Measurements from ENCODE around the gene BARHL1.

Gene BARHL1

GRCh38 chr9:132626285-132626684 lies 43.9 kb downstream of the BARHL1 start:
- no peak for DNase-seq

DNA sequence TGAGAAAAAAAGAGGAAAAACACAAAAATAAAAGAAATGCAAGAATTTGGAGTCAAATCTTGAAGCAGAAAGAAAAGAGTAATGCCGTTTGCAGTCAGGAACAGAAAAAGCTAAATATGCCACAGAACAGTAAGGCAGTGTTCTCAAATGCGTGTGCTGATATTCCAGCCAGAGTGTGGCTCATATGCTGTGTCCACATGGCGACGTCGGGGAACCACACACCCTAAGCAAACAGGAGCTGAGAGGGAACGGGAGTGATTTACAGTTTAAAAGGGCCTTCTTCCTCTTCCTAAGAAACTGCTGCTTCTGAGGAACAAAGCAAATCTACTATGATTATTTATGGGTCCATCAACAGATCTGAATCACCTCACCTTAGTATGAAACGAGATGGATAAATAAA lies 44.7 kb downstream of the BARHL1 start:
- peak; percentile 77 for DNase-seq

- DNase-seq, result no peak
These were observed 45.2 kb downstream of the BARHL1 start for GRCh38 chr9:132627594-132627993.

DNA sequence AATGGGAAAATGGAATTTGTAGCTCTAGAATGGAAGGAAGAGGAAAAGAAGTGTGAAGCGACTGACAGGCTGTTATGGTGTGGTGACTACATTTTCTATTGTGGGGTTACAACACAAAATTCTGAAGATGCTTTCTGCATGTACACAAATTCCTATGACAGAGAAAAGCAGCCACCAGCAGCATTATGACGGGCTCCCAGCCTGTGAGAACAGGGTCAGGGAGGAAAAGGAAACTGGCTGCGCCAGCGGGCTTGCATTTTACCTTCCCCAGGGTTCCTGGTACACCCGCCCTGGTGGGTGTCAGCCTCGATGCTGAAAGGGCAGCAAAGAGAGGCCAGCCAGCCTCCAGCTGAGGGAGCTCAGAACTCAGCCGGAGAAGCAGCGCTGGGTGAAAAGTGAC lies 46.3 kb downstream of the BARHL1 start:
- DNase-seq, result no peak

DNA sequence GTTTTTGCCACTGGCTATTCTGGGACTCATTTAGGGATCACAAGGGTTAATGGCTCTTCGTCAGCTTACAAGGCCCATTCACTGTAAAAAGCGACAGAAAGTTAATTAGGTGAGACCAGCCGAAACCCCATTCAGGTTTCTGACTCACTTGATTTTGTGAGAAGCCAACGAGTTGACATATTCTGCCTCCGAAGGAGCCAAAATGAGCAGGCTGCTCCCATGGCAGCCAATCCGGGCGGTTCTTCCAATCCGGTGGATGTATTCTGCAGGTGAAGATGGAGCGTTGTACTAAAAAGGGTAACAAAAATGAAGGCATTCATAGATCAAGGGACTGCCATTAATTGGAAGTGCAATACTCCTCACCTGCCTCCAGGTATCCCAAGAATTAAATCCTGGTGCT lies 47.7 kb downstream of the BARHL1 start:
- peak; percentile 16 for DNase-seq

GRCh38 chr9:132630811-132631210 lies 48.4 kb downstream of the BARHL1 start:
- peak; percentile 70 for DNase-seq

DNA sequence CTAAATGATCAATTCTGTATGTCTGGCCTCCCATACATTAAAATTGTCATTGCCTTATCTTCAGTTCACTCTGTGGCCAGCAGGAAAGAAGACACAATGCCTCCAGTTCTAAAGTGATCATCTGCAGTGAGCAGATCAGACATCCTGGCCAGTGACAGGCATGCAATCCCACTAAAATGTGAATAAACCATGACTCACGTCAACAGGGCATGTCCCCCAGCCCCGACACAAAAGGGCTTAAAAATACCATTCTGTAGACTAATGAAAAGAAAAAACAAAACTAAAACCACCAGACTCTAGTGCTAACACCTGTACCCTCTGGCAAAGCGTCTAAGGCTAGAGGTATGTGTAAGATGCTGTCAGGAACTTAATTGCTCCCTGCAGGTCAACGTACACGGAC lies 48.9 kb downstream of the BARHL1 start:
- DNase-seq, result peak; percentile 66

DNA sequence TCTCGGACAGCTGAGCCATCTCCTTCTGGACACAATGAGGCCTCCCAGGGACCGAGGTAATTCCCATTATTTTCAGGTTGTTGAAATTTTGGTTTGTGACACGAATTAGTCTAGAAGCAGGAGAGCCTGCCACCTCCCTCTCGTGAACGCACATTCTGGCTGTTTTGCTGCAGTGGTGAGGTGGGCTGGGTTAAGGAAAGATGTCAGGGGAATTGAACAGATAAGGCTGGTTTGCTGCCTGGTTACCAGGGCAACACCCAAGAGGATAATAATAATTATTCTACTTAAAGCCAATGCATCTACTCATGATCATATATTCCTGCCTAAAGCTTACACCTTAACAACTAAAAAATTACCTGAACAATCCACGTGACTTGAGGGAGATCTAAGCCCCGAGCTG lies 49.3 kb downstream of the BARHL1 start:
- DNase-seq, result no peak

- peak; percentile 65 for DNase-seq
These were observed 50.2 kb downstream of the BARHL1 start for GRCh38 chr9:132632413-132633129.

DNA sequence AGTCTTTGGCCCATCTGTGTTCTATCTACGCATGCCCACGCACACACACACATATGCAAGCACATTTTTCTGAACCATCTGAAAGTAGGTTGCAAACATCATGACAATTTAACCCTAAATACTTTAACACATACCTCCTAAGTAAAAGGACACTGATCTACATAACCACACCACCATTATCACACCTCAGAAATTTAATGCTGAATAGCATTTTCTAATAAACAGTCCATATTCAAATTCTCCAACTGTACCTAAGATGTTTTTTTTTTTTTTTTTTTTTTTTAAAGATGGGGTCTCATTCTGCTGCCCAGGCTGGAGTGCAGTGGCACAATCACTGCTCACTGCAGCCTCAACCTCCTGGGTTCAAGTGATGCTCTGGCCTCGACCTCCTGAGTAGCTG lies 51.9 kb downstream of the BARHL1 start:
- DNase-seq, result no peak

- DNase-seq, result peak; percentile 99
These were observed 54.9 kb downstream of the BARHL1 start for GRCh38 chr9:132637351-132637750.

DNA sequence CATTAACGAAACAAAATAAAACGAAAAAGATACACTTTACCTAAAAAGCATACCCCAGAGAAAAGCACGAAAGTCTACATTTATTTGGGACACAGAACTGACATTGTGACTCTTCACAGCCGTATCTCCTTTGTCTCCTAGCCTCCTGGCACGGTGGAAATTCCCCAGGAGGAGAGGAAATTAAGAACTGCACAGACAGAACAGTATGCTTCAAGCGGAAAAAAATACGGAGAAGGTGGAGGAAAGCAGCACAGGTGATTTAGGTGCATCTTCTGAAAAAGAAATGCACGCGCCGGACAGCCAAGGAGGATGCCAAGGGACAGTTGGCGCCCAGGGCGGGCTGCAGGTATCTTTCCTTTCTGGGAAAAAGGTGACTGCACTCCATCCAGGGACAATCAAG lies 55.4 kb downstream of the BARHL1 start:
- DNase-seq, result peak; percentile 86

- DNase-seq, result peak; percentile 38
These were observed 55.8 kb downstream of the BARHL1 start for GRCh38 chr9:132638240-132638639.

DNA sequence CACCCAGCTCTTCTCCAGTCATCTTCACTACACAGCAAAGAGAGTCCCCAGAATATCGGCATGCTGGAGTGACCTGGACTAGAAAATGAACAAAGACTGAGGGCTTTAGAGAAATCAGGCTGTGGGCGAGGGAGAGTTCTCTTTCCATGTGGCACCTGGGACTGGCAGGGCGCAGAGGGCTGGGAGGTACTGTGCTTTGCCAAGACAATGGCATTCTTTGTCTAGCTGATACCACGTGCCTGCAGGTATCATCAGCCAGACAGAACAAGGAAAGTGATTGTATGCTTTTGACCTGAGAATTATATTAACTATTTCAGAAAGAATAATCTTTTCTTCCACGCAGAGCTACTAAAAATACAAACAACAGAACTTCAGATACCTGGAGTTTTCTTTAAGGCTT lies 56.9 kb downstream of the BARHL1 start:
- DNase-seq, result peak; percentile 19

Data from NCI-H69 (cell line).